HG03342 (cell line): ENCODE data around the gene CPSF4L.

Experiments used
- ATAC-seq: cut with Tn5 transposase; IDR thresholded peaks from one replicate; pipeline ENCODE4 v1.9.1; 2021; ENCODE audit warnings: mild to moderate bottlenecking, moderate library complexity; ENCODE audit not compliant: unreplicated experiment

CPSF4L gene

DNA sequence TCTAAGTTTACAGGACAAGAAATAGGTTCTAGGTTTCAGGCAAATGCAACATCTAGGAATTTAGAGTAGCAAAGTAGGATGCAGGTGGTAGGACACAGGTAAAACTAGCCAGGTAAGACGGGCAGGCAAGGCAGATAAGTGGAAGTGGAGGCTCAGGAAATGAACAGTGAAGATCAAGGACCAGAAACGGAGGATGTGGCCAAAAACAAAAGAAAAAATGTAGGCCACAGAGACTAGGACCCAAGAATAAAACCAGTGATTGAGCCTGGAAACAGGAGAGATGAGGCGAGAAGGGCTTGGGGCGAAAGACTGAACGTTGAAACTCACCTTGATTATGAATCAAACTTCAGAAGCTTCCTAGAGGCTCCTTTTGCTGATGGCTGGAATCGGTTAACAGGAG, 24.0 kb downstream of the CPSF4L start:
- no peak for ATAC-seq

DNA sequence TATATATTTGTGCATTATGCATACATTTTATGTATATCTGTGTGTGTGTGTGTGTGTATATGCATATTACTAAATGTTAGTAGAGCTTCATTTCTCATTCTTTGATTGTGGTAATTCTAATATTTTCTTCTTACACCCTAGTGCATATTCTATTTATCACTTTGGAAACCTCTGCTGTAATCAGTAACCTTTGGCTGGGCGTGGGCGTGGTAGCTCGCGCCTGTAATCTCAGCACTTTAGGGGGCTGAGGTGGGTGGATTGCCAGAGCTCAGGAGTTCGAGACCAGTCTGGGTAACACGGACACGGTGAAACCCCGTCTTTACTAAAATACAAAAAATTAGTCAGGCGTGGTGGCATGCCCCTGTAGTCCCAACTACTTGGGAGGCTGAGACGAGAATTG, 26.9 kb downstream of the CPSF4L start:
- no peak for ATAC-seq

DNA sequence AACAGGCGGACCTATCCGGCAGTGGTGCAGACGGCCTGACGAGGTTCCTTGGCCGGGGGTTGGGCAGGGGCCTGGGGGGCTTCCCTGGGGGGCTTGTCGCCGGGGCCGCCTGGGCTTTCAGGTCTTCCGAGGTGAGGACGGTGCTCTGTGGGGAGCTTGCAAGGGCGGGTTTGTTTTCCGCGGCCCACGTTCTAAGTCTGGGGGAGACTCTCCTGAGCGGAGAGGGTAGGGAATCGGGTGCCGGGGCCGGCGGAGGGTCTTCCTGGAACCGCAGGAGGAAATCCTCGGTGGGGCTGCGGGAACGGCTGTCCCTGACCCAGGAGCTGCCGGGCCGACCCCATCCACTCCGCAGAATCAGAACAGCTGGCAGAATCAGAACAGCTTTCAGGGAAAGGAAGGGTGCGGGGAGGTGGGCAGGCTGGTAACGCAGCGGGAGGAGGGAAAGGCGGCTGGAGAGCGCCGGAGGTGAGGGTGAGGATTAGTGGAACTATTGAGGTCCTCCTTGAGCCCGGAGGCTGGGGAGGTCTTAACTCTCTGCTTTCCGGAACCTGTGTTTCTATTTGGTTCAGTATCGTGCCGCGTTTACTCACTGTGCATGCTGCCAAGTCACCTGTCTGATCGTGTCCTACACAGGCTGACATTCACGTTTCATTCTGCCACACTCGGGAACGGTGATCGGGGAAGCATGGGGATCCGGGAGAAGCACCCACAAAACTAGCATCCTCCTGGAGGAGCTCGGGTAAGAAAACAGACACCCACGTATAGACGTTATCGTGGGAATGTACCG, 28.9 kb downstream of the CPSF4L start:
- ATAC-seq, result peak; percentile 23

DNA sequence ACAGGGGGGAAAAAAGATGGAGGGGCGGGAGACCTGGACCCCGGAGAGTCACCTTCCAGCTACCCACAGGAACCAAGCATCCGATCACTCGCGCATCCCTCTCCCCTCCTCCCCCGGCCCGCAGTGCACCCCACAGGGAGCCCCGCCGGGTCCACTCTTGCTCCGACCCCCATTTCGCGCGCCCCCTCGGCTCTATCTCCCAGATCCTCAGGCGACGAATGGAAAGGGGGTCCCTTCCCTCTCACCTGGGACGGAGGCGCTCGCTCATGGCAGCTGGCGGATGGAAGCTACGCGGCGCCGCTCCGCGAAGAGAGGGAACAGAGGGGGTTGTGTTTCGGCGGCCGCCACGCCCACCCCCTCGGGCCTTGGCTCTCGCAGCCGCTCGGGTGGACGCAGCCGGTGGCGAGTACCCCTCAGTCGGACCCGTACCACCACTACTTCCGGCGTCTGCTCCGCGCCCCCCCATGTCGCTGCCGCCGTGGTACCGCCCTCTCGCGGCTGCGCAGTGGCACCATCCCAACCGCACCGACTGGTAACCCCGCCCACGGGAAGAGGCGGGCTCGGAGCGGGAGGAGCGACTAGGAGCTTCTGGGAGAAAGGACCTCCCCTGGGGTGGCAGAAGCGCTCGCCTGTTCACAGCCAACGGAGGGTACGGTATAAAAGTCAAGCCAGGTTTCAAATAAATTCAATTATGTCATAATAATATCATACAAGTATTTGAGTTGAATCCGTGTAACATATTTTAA, 29.7 kb downstream of the CPSF4L start:
- peak; percentile 79 for ATAC-seq

DNA sequence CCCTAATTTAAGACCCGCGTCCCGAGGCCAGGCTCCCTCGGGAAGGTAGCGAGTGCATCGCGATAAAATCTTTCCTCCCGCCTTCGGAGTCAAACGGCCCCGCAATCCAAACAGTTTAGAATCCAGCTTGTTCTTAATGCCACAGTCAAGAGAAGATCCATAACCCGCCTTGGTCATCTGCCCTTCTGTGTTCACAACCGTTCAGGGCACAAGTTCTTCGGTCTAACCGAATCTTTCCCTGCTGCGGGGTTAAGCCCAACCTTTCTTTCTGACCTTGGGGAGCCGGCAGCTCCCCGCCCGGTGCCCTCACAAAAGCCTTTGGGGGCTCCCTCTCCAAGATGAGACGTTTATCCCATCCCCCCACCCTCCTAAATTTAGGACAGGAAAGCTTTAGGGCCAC, 30.3 kb downstream of the CPSF4L start:
- ATAC-seq, result no peak

DNA sequence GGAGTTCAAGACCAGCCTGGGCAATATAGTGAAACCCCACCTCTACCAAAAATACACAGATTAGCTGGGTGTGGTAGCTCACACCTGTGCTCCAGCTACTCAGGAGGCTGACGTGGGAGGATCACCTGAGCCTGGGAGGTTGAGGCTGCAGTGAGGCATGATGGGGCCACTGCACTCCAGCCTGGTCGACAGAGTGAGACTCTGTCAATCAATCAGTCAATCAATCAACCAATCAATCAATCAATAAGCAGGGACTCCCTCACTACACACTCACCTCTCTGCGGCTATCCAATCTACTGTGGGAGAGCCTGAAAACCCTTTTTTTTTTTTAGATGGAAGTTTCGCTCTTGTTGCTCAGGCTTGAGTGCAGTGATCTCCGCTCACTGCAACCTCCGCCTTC, 31.6 kb downstream of the CPSF4L start:
- ATAC-seq, result no peak

DNA sequence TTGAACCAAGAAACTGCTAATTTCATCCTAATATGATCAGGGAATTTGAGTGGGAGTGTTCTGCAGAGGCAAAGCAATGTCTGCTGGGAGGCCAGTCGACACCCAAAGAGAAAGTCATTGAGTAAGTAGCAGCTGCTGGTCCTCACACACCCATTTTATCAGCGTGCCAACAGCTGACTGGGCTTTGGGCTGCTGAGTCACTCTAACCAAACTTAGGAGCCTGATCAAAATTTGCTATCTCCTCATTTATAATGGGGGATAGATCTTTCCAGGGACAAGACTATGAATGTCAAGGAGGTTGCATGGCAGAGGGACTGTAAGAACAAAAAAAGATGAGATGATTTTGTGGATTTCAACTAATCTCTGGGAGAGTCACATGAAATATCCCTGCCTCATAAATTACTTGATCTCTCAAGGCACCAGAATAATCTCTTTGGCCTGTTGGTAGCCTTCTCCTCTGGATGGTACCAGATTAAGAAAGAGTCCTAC, 32.9 kb downstream of the CPSF4L start:
- peak; percentile 27 for ATAC-seq

DNA sequence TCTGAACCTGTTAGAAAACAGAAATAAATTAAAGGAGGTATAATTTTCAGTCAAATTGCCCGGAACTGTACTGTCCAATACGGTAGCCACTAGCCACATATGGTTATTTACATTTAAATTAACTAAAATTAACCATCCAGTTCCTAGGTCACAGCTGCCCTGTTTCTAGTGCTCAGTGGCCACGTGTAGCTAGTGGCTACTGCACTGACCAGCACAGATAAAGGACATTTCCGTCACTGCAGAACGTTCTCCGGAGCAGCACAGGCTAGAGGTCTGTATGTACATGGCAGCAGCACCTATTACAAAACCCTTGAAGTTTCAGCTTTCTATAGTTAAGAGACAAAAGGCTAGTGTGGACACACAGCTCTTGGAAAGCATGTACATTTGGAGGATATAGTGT, 33.7 kb downstream of the CPSF4L start:
- no peak for ATAC-seq

DNA sequence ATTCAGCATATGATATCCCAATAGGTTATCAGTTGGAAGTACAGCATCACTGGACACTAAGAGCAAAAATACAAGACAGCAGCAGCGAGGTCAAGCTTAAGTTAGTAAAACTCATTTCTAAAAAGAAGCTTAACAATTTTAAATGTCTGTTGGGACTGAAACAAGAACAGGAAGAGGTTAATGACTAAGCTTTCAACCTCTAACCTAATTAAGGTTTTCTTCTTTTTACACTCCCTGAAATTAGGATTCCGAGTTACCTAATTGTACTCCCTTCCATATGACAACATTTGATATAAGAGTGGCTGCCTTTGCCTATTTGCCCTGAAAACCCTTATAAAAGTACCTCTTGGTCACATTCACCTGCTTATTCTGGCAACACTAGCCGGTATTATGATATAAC, 34.3 kb downstream of the CPSF4L start:
- ATAC-seq, result no peak

DNA sequence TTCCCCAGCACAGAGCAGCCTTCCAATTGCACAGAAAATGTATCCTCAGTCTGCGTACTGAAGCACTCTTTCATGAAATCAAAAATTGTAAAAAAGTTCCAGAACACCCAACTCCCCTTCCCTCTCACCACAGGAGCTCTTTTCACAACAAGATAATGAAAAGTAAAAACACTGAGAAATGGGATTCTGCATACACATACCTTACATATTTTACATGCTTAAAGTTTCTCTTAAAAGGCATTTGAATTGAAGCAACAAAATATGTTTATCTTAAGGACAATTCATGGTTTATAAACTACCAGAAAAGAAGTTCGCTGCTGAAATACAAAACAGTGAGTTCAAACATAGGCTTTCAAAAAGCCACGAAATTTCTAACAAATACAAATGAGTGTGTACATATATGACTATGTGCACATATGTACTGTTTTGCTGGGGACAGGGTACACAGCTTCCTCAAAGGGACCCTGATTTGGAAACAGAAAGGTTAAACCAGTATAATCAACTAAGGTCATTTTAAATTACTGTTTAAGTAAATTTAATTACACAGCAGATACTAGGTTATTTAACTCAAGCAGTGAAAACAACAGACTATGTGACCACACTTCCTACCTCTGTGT, 35.0 kb downstream of the CPSF4L start:
- ATAC-seq, result no peak

DNA sequence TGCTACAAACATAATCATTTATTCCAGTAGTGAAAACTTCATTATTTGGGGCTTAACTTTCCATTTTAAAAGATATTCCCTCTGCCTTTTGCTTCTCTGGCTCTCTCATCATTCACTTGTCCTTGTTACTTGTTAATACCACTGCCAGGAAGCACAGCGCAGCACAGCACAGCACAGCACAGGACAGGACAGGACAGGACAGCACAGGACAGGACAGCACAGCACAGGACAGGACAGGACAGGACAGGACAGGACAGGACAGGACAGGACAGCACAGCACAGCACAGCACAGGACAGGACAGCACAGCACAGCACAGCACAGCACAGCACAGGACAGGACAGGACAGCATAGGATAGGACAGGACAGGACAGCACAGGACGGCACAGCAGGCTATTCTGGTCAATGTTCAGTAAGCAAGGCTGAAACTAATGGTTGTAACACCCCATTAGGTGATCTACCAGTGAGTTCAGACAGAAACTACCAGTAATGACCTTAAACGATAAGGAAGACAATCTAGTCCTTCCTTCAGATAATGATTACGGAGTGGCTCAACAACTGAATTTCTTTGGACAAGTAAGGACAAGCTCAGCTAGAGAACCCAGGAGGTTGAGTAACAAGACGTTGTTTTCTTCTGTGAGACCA, 36.9 kb downstream of the CPSF4L start:
- ATAC-seq, result no peak

DNA sequence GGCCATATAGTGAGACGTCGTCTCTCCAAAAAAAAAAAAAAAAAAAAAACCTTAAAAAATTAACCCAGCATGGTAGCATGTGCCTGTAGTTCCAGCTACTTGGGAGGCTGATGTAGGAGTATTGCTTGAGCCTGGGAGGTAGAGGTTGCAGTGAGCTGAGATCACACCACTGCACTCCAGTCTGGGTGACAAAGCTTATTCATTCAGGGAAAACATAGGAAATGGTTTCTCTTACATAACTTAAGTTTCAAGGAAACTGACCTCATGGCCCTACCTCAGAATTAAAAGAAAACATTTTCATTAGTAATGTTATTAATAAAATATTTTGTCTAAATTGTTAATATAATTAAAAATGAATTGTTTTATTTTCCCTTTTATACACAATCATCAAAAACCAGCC, 37.4 kb downstream of the CPSF4L start:
- no peak for ATAC-seq

DNA sequence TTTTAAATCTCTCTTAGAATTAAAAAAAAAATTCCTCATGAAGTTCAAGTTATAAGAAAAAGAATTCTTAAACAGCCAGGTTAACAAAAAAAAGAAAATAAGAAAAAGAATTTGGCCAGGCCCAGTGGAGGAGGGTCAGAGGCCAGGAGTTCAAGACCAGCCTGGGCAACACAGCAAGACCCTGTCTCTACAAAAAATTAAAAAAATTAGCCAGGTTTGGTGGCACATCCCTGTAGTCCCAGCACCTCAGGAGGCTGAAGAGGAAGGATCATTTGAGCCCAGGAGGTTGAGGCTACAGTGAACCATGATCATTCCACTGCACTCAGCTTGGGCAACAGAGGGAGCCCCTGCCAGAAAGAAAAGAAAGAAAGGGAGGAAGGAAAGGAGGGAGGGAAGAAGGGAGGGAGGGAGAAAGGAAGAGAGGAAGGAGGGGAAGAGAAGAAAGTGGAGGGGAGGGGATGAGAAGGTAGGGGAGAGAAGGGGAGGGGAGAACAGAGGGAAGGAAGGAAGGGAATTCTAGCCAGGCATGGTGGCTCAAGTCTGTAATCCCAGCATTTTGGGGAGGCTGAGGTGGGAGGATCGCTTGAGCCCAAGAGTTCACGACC, 38.0 kb downstream of the CPSF4L start:
- no peak for ATAC-seq

DNA sequence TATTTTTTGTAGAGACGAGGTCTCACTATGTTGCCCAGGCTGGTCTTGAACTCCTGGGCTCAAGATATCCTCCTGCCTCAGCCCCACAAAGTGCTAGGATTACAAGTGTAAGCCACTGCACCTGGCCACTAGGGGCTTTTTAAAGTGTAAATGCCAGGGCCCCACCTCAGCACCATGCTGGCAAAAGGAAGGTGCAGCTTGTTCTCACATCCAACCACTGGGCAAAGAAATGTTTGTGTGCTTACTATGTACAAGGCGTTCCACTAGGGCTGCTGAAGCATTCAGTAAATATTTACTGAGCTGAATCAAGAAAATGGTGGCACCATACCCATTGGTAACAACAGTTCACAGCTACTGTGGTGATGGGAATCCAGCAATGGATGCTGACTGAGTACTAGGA, 46.2 kb downstream of the CPSF4L start:
- ATAC-seq, result no peak

DNA sequence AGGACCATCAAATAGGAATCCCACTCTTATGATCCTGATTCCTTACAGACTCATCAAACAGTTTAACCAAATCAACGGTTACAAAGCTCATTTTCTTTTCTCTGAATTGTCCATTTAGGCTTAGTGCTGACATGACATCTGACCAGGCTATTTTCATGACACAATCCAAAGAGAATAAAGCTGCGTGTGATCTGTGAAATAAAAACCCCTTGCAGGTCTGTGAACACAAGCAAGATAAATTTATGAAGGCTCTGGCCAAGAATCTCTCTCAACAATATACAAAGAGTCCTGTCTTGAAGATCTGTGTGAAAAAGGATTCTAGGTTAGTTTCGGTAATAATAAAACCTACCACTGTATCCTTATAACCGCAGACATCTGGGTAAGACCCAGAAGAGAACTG, 46.8 kb downstream of the CPSF4L start:
- no peak for ATAC-seq

DNA sequence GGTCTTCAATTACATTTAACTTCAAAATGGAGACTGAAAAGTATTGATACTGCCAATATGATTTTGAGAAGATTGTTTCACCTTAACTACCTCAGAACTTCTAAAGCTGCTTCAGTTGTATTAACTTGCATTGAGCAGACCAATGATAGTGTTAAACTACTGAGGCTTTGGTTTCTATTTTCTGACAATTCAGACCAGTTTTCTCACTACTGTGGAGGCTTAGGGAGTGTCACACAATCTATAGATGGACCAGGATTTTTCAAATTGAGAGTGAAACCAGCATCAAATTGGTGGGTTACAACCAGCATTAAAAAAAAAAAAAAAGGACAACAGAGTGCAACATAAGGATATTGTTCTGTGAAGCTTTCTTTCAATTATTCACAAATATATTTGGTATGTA, 47.7 kb downstream of the CPSF4L start:
- no peak for ATAC-seq

DNA sequence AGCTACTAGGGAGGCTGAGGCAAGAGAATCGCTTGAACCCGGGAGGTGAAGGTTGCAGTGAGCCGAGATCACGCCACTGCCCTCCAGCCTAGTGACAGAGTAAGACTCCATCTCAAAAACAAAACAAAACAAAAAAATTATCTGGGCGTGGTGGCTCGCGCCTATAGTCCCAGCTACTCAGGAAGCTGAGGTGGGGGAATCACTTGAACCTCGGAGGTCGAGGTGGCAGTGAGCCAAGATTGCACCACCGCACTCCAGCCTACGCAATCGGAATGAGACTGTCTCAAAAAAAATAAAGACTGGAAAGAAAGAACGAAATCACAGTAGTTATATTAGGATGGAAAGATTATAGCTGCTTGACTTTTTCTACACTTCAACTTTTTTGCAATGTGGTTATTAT, 49.9 kb downstream of the CPSF4L start:
- no peak for ATAC-seq

DNA sequence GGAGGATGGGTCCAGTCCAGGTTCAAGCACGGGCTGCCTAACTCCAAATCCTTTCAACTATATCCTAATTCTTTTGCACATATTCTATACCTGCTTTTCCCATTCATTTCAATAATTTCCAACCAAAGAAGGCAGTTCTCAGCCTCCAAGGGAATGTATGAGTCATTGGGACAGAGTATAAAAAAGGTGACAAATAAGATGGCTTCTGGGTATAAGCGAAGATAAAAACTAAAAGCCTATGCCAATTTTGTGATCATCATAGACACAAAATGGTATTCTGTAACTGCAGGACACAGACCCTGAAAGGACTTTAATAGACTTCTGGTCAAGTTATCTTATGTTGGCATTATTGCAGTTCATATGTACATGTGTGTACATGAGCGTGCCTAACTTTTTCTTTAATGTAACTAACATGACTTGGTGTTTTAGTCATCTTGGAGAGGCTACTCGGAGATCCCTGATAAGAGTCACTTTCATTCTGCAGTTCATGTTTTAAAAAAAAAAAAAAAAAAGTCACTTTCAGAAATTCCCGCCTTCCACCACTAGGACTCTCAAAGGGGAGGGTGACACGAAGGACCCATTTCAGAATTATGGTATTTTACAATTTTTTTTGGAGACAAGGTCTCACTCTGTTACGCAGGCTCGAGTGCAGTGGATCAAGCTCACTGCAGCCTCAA, 51.5 kb downstream of the CPSF4L start:
- no peak for ATAC-seq

DNA sequence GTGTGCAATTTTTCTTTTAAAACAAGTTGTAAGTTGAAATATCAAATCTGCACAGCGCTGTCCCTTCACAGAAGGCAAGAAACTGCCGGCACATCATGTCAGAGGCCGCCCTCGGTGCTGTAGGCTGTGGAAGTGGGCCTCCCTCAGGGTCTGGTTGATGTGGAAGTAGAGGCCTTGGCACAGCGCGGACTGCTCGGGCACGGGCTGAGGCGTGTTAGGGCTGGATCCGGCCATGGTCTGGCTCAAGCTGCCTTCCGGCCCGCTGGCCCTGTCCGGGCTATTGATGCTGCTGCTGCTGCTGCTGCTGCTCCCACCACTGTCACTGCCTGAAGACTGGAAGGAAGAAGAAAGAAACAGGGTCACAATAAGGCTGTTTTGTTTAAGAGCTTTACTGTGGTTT, 52.2 kb downstream of the CPSF4L start:
- ATAC-seq, result no peak

DNA sequence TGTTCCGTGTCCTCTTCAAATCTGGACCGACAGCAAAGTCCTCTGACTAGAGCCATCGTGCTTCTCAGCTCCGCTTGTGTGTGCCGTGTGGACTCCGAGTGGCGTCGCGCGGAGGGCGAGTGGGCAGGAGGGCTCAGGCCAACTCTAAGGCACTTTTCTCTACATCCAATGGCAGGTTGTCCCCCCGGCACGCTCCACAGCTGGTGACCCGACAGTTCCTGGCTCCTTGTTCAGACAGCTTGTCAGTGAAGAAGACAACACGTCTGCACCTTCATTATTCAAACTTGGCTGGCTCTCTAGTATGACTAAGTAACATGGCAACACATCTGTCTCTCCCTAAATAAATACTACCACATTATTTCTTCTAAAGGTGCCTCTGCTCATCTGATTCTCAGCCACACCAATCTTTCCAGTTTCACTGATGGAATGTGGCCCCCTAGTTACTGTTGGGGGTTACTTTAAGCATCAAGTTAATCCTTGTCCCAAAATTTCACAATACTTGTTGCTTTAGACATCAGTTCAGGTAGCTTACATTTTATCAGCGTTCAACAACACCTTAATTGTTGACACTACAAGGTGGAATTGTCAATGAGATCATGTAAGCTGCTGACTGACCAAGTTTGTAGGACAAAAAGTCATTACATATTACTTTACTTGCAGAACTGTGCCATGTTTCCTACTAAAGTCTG, 53.4 kb downstream of the CPSF4L start:
- ATAC-seq, result no peak
